Fibroblast of skin of right biceps (primary cell): ENCODE data around the gene FRMD1.

Experiments
- DNase-seq: peaks from one replicate; pipeline ENCODE4 v3.0.0-alpha.2; 2013

The FRMD1 gene

GRCh38 chr6:168021581-168021980 is 57.4 kb downstream of the FRMD1 start:
- no peak for DNase-seq

GRCh38 chr6:168020242-168020641 is 58.8 kb downstream of the FRMD1 start:
- no peak for DNase-seq

DNA sequence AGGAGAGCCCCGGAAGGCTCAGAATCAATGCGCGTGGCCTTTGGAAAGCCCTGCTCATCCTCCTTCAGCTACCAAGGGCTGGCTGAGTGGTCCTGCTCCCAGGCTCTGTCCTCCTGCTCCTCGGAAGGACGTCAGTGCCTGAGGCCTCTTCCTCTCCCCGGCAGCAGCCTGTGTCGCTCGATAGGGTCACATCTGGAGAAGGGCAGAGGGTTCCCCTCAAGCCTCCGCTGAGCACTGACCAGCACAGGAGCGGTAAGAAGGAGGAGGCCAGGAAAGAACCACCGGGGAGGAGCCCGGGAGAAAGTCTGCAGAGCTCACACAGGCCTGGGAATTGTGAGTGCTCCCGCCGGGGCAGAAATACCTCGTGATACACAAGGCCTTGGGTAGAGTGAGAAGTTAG is 60.3 kb downstream of the FRMD1 start:
- DNase-seq: no peak

GRCh38 chr6:168017629-168018028 is 61.4 kb downstream of the FRMD1 start:
- no peak for DNase-seq

GRCh38 chr6:168016721-168017525 is 62.1 kb downstream of the FRMD1 start:
- no peak for DNase-seq

DNA sequence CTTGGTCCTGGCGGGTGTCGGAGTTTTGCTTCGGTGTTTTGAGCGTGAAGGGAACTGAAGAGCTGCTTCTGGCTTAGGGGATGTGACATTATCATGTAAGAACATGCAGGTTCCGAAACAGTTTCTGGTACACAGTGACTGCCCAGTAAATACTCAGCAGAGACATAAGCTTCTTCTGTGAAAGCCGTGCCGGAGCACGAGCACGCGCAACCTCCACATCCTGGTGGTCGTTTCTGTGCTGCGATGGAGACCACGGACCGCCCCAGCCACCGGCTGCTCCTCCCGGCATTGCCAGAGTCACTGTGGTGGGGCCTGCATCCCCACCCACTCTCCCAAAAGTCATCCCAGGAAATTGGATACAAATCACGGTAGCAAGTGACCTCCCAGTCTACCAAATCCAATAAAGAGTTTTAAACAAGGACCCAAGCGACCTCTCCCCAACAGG is 62.8 kb downstream of the FRMD1 start:
- no peak for DNase-seq

DNA sequence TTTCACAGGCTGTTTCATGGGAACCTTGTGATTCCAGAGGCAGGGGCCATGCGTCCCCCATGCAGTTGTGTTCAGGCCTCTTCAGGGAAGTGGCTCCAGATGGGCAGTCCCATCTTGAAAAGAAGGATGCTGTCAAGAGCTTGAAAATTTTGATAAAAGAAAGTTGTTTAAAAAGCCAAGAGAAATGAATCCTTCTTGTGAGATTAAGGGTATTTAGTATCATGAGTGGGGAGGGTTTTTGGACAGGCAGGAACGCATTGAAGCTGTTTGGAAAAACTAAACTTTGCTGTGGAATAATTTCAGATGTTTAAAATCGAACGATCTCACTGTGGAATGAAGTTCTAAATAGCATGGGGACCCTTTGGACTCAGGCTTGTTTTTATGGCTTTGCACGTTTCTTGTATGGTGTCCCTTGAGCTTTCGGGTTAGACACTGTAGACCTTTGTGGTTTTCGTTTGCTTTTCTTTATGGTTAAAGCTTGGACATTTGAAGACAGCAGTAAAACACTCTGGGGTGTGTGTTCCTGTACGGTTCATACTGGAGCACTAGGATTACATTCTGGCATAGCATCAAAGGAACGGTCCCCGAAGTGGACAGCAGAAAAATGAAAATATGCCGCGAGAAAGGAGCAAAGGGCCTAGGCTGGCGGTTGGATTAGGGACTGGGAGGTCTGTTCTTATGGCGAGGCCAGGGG is 63.4 kb downstream of the FRMD1 start:
- peak; percentile 24 for DNase-seq

GRCh38 chr6:168015009-168015408 is 64.0 kb downstream of the FRMD1 start:
- no peak for DNase-seq

DNA sequence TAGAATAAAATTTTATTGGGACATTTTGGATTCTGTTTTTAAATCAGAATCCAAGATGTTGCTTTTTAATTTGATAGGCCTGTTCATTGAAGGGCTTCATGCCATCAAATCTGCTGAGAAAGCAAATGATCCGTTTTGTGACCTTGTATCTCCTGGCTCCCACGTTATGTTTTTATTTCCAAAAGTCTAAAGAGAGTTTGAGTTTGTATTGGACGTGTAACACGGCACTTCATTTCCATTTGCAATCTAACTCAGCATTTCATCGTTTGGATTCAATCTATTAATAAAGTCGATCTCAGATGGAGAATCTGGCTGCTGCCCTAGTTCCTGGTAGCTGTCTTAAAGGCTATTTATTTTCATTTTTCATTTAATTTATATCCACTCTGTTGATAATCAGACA is 64.6 kb downstream of the FRMD1 start:
- DNase-seq: no peak

DNA sequence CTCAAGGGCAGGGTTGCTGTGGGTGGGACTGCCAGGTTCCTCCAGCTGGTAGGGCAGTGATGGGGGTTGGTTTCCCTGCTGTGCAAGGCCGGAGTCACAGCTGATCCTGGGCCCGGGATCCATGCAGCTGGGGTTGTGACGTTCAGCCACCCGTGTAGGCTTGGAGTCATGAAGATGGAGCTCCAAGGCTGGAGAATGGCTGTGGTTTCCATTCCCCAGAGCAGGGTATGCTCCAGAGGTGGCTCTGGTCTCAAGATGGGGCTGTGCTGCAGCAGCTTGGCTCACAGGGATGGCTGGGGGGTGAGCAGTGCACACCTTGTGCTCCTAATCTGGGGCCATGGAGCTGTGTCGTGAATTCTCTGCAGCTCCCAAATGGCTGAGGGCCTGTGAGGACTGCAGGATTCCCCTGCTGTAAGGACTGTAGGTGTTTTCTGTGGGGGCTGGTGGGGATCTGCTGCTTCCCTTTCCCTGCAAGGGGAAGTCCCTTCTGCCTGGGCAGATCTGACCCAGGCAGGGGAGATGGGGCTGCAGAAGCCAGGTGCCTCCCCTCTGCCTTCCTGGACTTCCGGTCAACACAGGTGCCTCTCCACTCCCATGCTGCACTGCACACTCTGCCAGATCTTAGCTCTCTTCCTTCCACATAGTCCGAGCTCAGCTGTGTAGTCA is 65.6 kb downstream of the FRMD1 start:
- DNase-seq: no peak

DNA sequence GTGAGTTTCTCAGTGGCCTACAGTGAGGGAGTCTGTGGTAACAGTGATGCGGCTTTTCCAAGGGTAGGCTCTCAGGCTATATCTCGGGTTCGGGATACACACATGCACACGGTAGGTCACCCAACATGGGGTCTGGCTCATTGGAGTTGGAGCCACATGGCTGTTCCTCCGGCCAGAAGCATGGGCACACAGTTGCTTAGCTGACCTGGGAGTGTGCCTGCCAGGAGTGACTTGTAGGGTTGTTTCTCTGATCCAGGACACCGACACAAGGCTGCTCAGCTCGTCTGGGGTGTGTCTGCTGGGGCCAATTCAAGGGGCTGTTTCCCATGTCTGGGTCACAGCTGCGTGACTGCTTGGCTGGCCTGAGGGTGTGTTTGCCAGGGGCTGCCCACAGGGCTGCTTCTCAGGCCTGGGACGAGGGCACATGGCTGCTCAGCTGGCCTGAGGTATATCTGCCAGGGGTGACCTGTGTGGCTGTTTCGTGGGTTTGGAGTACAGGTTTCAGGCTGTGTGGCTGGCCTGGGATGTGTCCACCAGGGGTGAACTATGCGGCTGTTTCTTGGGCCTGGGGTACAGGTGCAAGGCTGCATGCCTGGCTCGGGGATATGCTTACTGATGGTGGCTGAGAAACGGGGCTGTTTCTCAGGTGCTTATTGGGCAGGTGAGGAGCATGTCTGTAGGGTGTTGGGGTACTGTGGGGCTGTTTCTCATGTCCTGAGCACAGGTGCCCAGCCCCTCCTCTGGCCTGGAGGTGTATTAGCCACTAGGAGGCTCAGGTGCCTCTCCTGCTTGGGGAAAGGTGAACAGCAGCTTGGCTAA is 66.4 kb downstream of the FRMD1 start:
- DNase-seq: no peak

- DNase-seq: no peak
These were observed 67.7 kb downstream of the FRMD1 start for GRCh38 chr6:168011291-168011690.

GRCh38 chr6:168009331-168009730 is 69.7 kb downstream of the FRMD1 start:
- DNase-seq: peak; percentile 53

DNA sequence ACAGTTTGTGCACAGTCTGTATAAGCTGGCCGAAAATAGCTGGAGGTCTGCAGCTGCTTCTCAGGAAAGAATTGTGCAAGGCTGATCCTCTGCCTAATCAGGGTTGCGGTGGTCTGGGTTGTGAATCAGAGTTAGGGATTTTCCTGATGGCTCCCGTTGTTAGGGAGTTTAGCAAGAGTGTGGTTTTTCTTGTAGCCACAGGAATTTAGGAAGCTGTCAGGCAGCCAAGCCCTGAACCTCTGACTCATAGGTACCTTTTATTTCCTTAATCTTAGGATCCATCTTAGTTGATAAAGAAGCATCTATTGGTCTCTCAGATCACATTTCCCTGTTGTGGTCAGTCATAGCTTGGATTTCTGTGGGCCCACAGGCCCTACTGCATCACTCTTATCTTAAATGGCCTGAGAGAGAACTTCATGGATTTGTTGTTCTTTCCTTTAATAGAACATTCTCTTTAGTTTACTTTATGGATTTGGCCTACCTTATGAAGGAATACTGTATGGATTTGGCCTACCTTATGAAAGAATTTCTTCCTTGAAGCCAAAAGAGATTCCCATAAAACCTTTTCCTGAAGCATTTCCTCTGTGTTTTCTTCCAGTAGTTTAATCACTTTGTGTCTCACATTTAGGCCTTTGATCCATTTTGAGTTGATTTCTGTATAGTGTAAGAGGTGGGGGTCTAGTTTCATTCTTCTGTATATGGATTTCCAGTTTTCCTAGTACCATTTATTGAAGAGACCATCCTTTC is 71.2 kb downstream of the FRMD1 start:
- DNase-seq: peak; percentile 99

GRCh38 chr6:168005796-168006195 is 73.2 kb downstream of the FRMD1 start:
- no peak for DNase-seq

DNA sequence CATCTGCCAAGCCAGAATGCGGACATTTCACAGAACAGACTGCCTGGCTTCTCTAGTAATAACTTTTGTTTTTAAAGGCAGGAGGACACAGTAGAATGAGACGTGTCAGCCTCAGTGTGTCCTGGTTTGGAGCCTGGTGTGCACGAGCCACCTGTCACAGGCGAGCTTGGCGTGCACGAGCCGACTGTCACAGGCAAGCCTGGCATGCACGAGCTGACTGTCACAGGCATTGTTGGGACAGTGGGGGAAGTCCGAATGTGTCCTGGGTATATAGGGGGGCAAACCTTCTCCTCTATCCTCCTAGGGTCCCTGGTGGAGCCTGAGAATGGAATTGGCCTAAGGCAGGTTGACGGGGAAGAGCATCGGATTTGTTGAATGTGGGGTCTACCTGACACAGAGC is 74.1 kb downstream of the FRMD1 start:
- no peak for DNase-seq

- DNase-seq: no peak
These were observed 75.0 kb downstream of the FRMD1 start for GRCh38 chr6:168004023-168004422.
